B cell (primary cell): Measurements from ENCODE around the gene WFS1. TPM values are rescaled to one million over a fixed set of nuclear protein-coding genes. Genes with fewer than 3 reads are reported as not detected.

Source experiments
- ATAC-seq: fragments of 200-7000 bp; cut with Tn5 transposase; one replicate; pipeline ENCODE4 v1.10.0; 2021; ENCODE audit warnings: low read depth, mild to moderate bottlenecking, moderate number of reproducible peaks, moderate library complexity
- CTCF ChIA-PET: fragments of 350-600 bp; sonication (Branson Sonifier 250); formaldehyde crosslinking; loops from one replicate; lab custom pipeline; 2021; ENCODE audit warnings: antibody characterized with exemption, inconsistent platforms; lab: Charles Lee
- POLR2A ChIA-PET: fragments of 350-600 bp; sonication (Branson Sonifier 250); formaldehyde crosslinking; loops from one replicate; lab custom pipeline; 2021; ENCODE audit warnings: antibody characterized with exemption; lab: Charles Lee
- DNase-seq: peaks from one replicate; pipeline ENCODE4 v3.0.0; 2013
- H2AFZ ChIP-seq: 2 replicates; pipeline ENCODE4 v1.6.1; 2012; ENCODE audit warnings: mild to moderate bottlenecking, low read depth, low read length; ENCODE audit not compliant: insufficient read depth, poor library complexity, severe bottlenecking
- H3K27ac ChIP-seq, 2 donors: 1 replicate in 1 of 2; 2 replicates in 1 of 2; pipeline ENCODE4 v1.5.1; 2012 to 2013; ENCODE audit warnings: low read length in 2 of 2, mild to moderate bottlenecking in 2 of 2, moderate library complexity in 1 of 2
- H3K27me3 ChIP-seq, 4 experiments: fragments of 200-600 bp in 1 of 4; sonication (generic) in 1 of 4; replicated peaks in 1 of 4; 1 replicate in 2 of 4; 2 replicates in 2 of 4; pipeline versions ENCODE4 v1.6.1 to v1.7.0; 2013 to 2016; ENCODE audit warnings: low read length in 3 of 4, mild to moderate bottlenecking in 2 of 4, mixed read lengths in 1 of 4, moderate library complexity in 1 of 4; ENCODE audit not compliant: insufficient read depth in 4 of 4, control insufficient read depth in 3 of 4; ENCODE audit errors: control extremely low read depth in 1 of 4
- H3K36me3 ChIP-seq, 2 experiments: replicated peaks in 1 of 2; 1 replicate in 1 of 2; 2 replicates in 1 of 2; pipeline versions ENCODE4 v1.6.1 to v1.7.1; 2013; ENCODE audit warnings: low read length in 1 of 2; ENCODE audit not compliant: insufficient read depth in 2 of 2, control insufficient read depth in 1 of 2; ENCODE audit errors: control extremely low read depth in 1 of 2, extremely low read depth in 1 of 2
- H3K4me1 ChIP-seq, 2 donors: fragments of 200-600 bp in 1 of 2; sonication (generic) in 1 of 2; 1 replicate in 1 of 2; 2 replicates in 1 of 2; pipeline versions ENCODE4 v1.5.1 to v1.6.1; 2013 to 2017; ENCODE audit warnings: low read length in 2 of 2; ENCODE audit not compliant: control insufficient read depth in 2 of 2, insufficient read depth in 2 of 2
- H3K4me2 ChIP-seq: replicated peaks from 2 replicates; pipeline ENCODE3; 2012; ENCODE audit warnings: mild to moderate bottlenecking, low read depth, low read length; ENCODE audit not compliant: poor library complexity, severe bottlenecking
- H3K4me3 ChIP-seq, 5 experiments: fragments of 200-600 bp in 1 of 5; sonication (generic) in 1 of 5; 1 replicate in 3 of 5; 2 replicates in 2 of 5; pipeline versions ENCODE4 v1.5.1 to v1.7.0; 2011 to 2016; ENCODE audit warnings: low read length in 4 of 5, mild to moderate bottlenecking in 4 of 5, low read depth in 2 of 5, control low read depth in 1 of 5, moderate library complexity in 1 of 5; ENCODE audit not compliant: insufficient read depth in 1 of 5; ENCODE audit errors: control extremely low read depth in 1 of 5, extremely low read depth in 1 of 5
- H3K79me2 ChIP-seq: fragments of 200-600 bp; sonication (generic); one replicate; pipeline ENCODE4 v1.6.0; 2016; ENCODE audit warnings: low read length; ENCODE audit not compliant: control insufficient read depth, insufficient read depth
- H3K9ac ChIP-seq: fragments of 200-600 bp; sonication (generic); 2 replicates; pipeline ENCODE4 v1.6.1; 2017; ENCODE audit warnings: mild to moderate bottlenecking, low read length, moderate library complexity
- H3K9me3 ChIP-seq, 3 donors: one replicate each; pipeline versions ENCODE4 v1.6.1 to v1.7.1; 2013; ENCODE audit warnings: low read length in 2 of 3; ENCODE audit not compliant: control insufficient read depth in 2 of 3, insufficient read depth in 1 of 3; ENCODE audit errors: control extremely low read depth in 1 of 3
- H4K20me1 ChIP-seq: 2 replicates; pipeline ENCODE4 v1.6.0; 2012; ENCODE audit warnings: mild to moderate bottlenecking, low read length; ENCODE audit not compliant: insufficient read depth, control insufficient read depth, poor library complexity, severe bottlenecking
- H3K27ac Mint-ChIP-seq: one replicate; pipeline ENCODE4 v1.8.0; 2021; ENCODE audit warnings: mixed read lengths
- H3K27me3 Mint-ChIP-seq: one replicate; pipeline ENCODE4 v1.8.0; 2021; ENCODE audit warnings: mixed read lengths
- H3K4me1 Mint-ChIP-seq: one replicate; pipeline ENCODE4 v1.8.0; 2021; ENCODE audit warnings: mixed read lengths
- H3K4me3 Mint-ChIP-seq: one replicate; pipeline ENCODE4 v1.8.0; 2021; ENCODE audit warnings: mixed read lengths
- H3K9me3 Mint-ChIP-seq: one replicate; pipeline ENCODE4 v1.8.0; 2022; ENCODE audit warnings: mixed read lengths; ENCODE audit not compliant: insufficient read depth
- CTCF ChIP-seq: fragments of 200-600 bp; IDR thresholded peaks from one replicate; pipeline ENCODE4 v1.8.0; 2022; ENCODE audit warnings: antibody characterized with exemption, mild to moderate bottlenecking
- EZH2 ChIP-seq: IDR thresholded peaks from 2 replicates; pipeline ENCODE4 v1.6.1; 2012; ENCODE audit warnings: borderline replicate concordance, low read depth, mild to moderate bottlenecking, moderate library complexity, low read length; ENCODE audit not compliant: insufficient read depth, poor library complexity, severe bottlenecking
- WGBS: methylation state at CpG from one replicate; pipeline ENCODE4 v1.1.5; 2013; ENCODE audit warnings: missing lambda C conversion rate; ENCODE audit not compliant: insufficient coverage; 5-methylcytosine and 5-hydroxymethylcytosine counted together
- intact Hi-C: fragments of 100-400 bp; cut with micrococcal nuclease; formaldehyde crosslinking; loops from one replicate; pipeline ENCODE4 v1.10.0; 2022
- polyA plus RNA-seq: library from polyadenylated mRNA; depleted of rRNA; stranded (reverse); fragments of >200 nt; gene quantifications from 2 replicates; pipeline ENCODE4 v1.2.3, GENCODE V29; 2012
- total RNA-seq, 2 donors: library from RNA; stranded (reverse); fragments of 120-200 nt in 1 of 2; gene quantifications; 1 replicate in 1 of 2; 2 replicates in 1 of 2; pipeline versions ENCODE4 v1.2.3 to v1.2.4, GENCODE V29; 2013 to 2022

Gene WFS1
- total and polyA plus RNA-seq, 2 donors (not counting 1 experiment from before 2014, with no cell fraction given): 5.8 to 6.7 TPM

- POLR2A ChIA-PET: interaction anchor here (1.1 kb wide), 1 partner anchor 76 kb away, joined by 3 read pairs; no protein-coding TSS in a partner anchor
- peaks cover 29% of the 10 kb centered on the region for H3K27me3 Mint-ChIP-seq
- H3K4me2 ChIP-seq: no peak overlapping the region
Observed at GRCh38 chr4:6327220-6327917, 57.7 kb downstream of the WFS1 start.

More at GRCh38 chr4:6327220-6327917, 57.7 kb downstream of the WFS1 start:
- Histone ChIP-seq H3K9me3 (peaks cover 0 to 33% (median 0%) of the 10 kb centered on the region in 3 donors), H3K27ac (no peak overlapping the region), H3K4me3 (no peak overlapping the region), H4K20me1 (no peaks in the 10 kb centered on the region), H3K9ac (no peak overlapping the region), H3K27me3 (peaks cover 0 to 35% (median 3%) of the 10 kb centered on the region in 4 experiments), H3K4me1 (no peaks in the 10 kb centered on the region), H3K36me3 (no peaks in the 10 kb centered on the region), H2AFZ (no peak overlapping the region), H3K79me2 (no peaks in the 10 kb centered on the region)
- no peak overlapping the region for H3K4me3 Mint-ChIP-seq
- no peaks in the 10 kb centered on the region for H3K4me1 Mint-ChIP-seq
- CTCF ChIA-PET: interaction anchor here (0.7 to 17.6 kb wide), 14 partner anchors 9 to 329 kb away, joined by 3 to 451 read pairs (median 6); no protein-coding TSS in a partner anchor
- DNase-seq (peak; percentile 75), ATAC-seq (peak; percentile 78)
- TF ChIP-seq CTCF (peak; percentile 92), EZH2 (no peak)
- intact Hi-C loops: loop anchor here (1.0 kb wide), 1 partner anchor 77 kb away; no protein-coding TSS in a partner anchor
- no peak overlapping the region for H3K27ac Mint-ChIP-seq
- no peaks in the 10 kb centered on the region for H3K9me3 Mint-ChIP-seq
- 21% methylated on average over 21 of the region's 21 CpGs for WGBS
